Inflammatory macrophage treated with lipopolysaccharide for 4 hours (primary cell): ENCODE results near the gene FAM53A.
A peak's percentile ranks its signal among the peaks of the same experiment; 100 is the strongest.

Experiments used
- DNase-seq: peaks from one replicate; pipeline ENCODE4 v3.0.0-alpha.2; 2020

FAM53A gene

DNA sequence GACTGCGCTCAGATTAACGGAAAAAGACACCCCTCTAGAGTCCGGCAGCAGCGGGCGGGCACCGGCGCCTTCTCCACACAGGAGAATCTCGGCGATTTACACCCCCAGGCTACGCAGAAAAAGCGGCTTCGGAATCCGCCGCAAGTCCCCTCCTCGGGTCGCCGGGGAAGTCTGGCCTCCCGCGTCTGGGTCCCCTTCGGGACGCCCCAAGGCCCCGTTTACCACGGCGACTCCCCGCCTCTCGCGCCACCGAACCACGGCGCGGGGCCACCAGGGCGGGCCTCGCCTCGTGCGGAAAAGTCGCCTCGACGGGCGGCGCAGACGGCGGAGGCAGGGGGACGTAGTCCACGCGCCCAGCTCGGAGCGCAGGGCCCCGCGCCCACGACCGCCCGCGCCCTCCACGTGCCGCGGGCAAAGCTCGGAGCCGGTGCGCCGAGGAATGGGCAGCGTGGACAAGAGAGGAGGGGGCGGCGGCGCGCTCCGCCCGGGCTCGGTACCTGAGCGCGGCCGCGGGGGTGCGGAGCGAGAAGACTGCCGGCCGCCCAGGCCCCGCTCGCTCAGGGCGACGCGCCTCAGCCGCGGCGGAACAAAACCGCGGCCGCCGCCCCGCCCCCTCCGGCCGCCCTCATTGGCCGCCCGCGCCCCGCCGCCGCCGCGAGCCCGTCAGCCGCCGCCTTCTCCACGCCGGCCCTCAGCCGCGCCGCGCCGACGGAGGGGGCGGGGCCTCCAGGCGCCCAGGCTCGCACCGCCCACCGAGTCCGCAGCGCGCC, at the start of gene FAM53A:
FAM53A (minus strand) TSS at position 578 of the 770 bp plus-strand sequence. CDS start 15,572 bp downstream, outside the sequence.
- peak; percentile 89 for DNase-seq

- no peak for DNase-seq
Measured at GRCh38 chr4:1732911-1733310, 48.8 kb upstream of the FAM53A start.

GRCh38 chr4:1731180-1731579, 47.1 kb upstream of the FAM53A start:
- DNase-seq, result no peak

DNA sequence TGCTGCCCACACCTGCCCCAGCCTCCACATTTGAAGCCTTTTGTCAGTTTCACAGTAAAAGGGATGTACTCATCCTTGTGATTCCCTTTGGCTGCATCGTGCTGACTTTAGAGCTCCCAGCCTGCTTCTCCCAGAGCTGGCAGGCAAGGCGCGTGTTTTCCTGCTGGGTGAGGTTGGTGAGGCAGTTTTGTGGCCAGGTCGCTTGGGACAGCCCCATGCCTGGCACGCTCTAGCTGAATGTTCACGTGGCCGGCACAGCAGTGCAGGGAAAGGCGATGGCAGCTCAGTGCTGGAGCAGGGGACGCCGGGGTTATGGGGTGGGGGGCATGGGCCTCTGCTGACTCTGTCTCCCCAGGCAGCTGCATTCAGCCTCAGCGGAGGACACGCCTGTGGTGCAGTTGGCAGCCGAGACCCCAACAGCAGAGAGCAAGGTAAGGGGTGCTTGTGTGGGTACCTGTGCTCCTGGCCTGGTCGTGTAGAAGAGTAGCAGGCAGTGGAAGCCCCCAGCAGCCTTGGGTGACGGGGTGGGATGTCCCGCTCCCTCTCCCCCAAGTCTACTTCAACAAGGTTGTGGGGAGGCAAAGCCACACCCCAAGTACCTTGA, 46.5 kb upstream of the FAM53A start:
- DNase-seq, result no peak

- DNase-seq, result no peak
Measured at GRCh38 chr4:1728061-1728980, 44.2 kb upstream of the FAM53A start.

DNA sequence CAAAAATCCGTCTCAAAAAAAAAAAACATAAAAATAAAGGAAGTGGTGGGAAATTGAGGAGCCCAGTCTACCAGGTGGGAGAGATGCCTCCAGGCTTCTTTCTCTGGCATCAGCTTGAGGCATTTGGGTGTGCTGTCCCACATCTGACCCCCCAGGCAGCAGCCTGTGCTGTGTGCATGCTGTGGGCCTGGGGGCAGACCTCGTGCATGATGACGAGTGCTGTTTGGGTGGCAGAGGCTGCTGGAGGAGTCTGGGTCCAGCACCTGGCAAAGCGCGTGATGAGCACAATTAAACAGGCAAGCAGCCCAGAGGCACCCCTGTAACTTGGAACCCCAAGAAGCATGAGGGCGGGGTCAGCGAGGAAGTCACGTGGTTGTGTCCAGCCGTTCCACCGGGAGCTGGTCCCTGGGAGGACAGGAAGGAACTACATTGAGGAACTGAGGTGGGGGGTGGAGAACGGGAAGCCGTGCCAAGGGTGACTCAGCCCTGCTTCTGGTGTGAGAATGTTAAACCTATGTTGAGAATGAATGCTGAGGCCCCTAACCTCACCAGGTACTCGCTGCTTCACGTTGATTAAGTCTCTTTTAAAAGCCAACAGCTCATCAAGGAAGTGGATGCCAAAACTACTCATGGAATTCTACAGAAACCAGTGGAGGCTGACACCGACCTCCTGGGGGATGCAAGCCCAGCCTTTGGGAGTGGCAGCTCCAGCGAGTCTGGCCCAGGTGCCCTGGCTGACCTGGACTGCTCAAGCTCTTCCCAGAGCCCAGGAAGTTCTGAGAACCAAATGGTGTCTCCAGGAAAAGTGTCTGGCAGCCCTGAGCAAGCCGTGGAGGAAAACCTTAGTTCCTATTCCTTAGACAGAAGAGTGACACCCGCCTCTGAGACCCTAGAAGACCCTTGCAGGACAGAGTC, 43.3 kb upstream of the FAM53A start:
- DNase-seq, result peak; percentile 77

DNA sequence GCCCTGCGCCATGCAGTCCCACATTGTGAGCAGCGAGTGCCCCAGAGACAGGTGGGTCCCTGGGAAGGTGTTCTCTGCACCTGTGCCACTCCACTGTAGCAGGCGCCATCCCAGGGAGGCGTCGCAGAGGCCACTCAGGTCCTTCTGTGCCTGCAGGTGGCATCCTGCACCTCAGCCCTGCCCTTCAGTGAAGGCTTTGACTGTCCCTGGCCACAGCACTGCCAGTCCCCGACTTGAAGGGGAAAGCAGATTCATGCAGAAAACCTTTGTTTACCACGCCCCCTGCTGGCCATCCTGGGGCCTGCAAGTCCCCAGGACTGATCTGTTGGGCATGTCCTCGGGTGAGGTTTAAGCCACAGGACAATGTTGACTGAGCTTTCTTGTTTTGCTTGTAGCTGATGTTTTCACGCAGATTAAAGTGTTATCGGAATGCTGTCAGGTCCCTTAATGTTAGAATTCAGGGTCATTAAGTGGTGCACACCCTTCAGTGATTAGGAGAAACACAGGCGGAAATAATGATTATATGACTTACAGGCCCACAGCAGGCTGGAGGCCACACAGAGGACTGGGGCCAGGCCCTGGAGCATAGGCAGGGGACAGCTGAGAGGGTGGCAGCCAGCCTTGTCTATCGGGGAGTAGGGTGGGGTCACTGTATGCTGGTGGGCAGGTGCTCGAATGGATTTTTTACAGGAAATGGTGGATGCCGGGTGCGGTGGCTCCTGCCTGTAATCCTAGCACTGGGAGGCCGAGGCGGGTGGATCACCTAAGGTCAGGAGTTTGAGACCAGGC, 42.2 kb upstream of the FAM53A start:
- DNase-seq, result peak; percentile 86

GRCh38 chr4:1725521-1725920, 41.4 kb upstream of the FAM53A start:
- DNase-seq, result no peak

- DNase-seq, result peak; percentile 76
Measured at GRCh38 chr4:1723131-1723801, 39.2 kb upstream of the FAM53A start.

DNA sequence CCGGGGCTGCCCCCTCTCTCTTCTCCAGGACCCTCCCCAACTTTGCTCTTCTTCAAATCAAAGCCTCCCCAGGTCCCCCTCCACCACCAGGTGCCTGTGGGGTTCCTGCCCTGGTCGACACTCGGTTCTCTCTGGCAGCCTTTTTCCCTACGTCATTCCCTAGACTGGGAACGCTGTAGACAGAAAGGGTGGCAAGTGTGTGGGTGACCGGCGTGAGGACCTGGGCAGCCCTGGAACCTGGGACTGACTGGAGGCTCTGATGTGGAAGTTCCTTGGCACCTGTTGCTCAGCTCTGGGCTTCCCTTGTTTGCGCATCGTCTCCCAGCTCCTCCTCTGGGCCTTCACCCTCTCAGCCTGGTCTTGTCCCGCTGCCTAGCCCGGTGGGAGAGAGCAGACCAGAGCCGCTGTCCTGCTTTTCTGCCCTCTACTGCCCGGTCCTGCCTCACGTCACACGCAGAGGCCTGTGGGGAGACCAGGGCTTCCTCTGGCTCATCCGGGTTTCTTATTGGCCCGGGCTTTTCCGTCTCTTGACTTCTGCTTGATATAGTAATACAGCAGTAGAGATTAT, 38.5 kb upstream of the FAM53A start:
- DNase-seq, result peak; percentile 57

DNA sequence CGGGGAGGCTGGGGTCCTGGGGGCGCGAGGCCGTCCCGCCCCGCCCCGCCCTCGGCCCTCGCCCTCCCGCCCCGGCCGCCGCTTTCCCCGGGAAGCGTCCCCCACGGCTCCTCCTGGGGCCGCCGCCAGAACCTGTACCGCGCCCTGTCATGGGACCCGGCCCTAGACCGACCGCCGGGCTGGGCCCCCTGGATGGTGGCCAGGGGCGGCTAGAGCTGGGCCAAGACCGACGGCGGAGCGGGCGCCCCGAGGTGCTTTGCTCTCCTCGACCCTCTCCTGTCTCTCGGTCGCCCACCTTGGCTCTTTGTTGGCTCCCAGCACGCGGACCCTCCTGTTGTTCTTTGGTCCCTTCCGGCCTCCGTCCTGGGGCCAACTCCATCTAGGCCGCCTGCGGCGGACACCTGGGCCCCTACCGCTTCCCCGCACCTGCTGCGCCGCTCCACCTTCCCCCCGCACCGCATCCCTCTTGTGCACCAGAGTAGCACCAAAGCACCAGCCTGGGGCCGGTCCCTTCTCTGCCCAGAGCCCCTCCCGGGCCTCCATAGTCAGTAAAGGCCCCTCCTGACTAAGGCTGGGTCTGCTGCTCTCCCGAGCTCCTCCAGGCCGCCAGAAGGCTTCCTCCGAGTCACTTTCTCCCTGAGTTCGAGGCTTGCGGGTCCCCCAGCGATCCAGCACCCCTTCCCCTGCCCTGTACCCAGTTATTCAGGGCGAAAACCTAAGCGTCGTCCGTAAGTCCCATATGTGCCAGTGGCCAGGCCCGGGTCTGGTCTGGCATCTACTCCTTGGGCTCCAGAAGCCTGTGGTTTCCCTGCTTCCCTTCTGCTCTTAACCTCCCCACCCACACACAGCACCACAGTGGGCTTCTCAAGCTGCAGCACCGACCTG, 37.8 kb upstream of the FAM53A start:
- DNase-seq, result peak; percentile 48

- DNase-seq, result peak; percentile 93
Measured at GRCh38 chr4:1721003-1721665, 37.0 kb upstream of the FAM53A start, which contains the start of the genes TACC3 and TMEM129. TACC3 (plus strand) TSS chr4:1721521; CDS start chr4:1723422, 1,901 bp downstream. TMEM129 (minus strand) TSS chr4:1721323; CDS start chr4:1720837, 486 bp downstream.

DNA sequence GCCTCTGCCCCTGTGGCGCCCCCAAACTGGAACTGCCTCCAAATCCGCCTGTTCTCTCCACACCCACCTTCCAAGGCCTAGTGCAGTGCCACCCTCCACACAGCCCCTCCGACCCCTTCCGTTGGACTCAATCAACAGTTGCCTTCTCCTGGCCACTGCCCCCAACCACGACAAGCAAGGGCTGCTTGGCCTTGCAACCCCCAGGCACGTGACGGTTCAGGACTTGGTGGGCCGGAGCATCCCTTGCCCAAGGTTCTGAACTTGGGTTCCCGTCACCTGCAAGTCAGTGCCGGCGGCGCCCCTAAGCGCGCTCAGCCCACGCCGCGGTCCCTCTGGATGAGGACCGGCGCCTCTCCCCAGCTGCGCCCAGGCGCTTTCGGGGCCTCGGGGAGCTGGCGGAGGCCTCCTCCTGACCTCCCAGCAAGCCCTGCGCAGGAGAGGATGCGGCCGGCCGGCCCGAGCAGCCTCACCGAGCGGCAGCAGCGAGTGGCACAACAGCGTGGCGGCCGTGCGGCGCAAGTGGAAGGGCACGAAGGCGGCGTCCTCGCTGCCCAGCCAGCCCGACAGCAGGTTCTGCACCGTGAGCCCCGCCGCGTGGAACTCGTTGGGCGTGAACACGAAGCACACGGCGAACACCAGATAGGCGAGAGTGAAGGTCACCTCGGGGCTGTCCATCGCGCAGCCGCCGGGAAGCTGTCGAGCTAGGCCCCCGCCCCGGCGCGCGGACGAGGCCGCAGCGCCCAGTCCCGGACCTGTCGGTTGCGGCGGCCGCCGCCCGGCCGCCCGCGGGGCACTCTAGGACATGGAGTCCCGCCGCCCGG, 36.3 kb upstream of the FAM53A start:
- peak; percentile 38 for DNase-seq

DNA sequence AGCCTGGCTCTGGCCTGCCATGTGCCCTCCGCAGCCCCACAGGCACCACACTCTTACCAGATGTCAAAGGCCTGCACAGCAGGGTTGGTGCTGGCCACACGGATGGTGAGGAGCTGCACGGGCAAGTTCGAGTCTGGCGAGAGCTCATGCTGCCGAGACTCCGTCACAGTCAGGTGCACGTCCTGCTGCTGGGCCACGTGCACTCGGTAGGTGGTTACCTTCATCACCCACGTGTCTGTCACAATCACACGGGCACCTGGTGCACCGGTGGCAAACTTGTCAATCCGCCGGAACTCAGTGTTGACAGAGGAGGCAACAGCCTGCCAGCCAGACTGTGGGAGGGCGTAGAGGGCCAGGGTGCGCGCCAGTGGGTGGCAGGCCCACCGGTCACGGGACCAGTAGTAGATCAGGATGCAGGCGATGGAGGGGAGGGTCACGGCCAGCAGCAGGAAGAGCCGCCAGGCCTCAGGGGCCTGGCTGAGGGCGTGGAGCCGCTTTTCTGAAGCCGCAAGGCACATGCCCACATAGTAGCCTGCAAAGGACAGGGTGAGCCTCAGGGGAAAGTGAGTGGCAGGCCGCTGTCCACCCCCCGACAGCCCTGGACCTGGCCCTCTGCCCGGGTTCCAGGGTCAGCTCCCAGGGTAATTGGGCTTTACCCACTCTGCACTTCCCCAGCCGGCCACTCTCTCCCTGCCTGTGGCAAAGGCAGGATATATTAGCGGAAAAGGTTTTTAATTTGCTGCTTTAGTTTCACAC, 34.2 kb upstream of the FAM53A start:
- DNase-seq, result no peak

DNA sequence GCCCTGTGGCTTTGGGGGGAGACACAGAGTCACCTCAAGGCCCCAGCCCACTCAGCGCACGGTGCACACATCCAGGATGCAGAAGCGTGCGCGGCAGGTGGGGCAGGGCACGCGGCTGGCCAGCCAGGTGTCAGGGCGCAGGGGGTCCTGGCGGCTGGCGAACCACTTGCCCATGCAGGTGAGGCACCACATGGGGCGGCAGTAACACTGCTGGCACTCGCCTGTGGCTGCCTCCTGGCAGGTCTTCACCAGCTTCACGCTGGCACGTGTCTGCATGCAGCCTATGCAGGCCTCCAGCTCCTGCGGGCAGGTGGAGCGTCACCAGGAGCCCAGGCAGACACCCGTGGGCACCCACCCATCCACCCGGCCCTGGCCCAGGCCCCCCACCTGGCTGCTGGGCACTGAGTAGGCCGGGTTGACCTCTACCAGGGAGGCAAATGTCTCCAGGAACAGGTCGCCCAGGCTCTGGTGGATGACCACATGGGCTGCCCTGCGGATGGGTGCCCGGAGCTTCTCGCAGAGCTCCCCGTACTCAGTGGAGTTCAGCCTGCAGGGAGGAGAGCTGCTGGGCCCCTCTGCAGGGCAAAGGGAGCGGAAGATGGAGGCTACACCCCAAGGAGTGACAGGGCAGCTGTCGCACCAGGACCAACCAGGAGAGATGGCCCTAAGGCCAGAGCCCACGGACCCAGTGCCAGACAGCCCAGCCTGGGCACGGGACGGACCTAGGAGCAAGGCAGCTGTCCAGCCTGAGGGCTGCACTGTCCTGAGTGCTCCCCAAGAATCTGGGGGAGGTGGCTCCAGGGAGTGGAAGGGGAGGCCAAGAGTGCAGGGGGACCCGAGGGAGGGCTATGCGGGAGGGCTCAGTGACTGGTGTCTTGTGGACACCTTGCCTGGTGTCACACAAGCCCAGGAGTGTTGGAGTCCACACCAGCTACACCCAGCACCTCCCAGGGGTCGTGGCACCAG, 33.3 kb upstream of the FAM53A start:
- no peak for DNase-seq
